Endodermal cell (in vitro differentiated cells): ENCODE results near the gene OXCT2. TPM values are rescaled to one million over a fixed set of nuclear protein-coding genes. Genes with fewer than 3 reads are reported as not detected.

ENCODE experiments used
- DNase-seq: peaks from one replicate; pipeline ENCODE4 v3.0.0-alpha.2; 2017
- H3K27ac ChIP-seq: 2 replicates; pipeline ENCODE4 v1.5.1; 2013; ENCODE audit warnings: mild to moderate bottlenecking, low read depth, low read length, moderate library complexity
- H3K27me3 ChIP-seq: 2 replicates; pipeline ENCODE4 v1.6.1; 2013; ENCODE audit warnings: mild to moderate bottlenecking, low read length, moderate library complexity; ENCODE audit not compliant: insufficient read depth, control insufficient read depth, poor library complexity, severe bottlenecking
- H3K36me3 ChIP-seq: 2 replicates; pipeline ENCODE4 v1.7.0; 2013; ENCODE audit warnings: mild to moderate bottlenecking, low read length, moderate library complexity; ENCODE audit not compliant: control insufficient read depth, insufficient read depth
- H3K4me1 ChIP-seq: one replicate; pipeline ENCODE4 v1.7.0; 2013; ENCODE audit warnings: low read length; ENCODE audit not compliant: control insufficient read depth, insufficient read depth
- H3K4me3 ChIP-seq: 2 replicates; pipeline ENCODE4 v1.5.1; 2013; ENCODE audit warnings: mild to moderate bottlenecking, low read length, moderate library complexity
- H3K9ac ChIP-seq: 2 replicates; pipeline ENCODE4 v1.6.1; 2013; ENCODE audit warnings: mild to moderate bottlenecking, low read length, moderate library complexity; ENCODE audit not compliant: poor library complexity, severe bottlenecking; ENCODE audit errors: extremely low read depth
- H3K9me3 ChIP-seq: 2 replicates; pipeline ENCODE4 v1.6.1; 2013; ENCODE audit warnings: mild to moderate bottlenecking, low read length, moderate library complexity; ENCODE audit not compliant: control insufficient read depth
- H3K27ac Mint-ChIP-seq: 2 replicates; pipeline ENCODE4 v1.8.0; 2020; ENCODE audit warnings: mixed read lengths
- H3K27me3 Mint-ChIP-seq: 2 replicates; pipeline ENCODE4 v1.8.0; 2021; ENCODE audit warnings: mild to moderate bottlenecking, mixed read lengths; ENCODE audit not compliant: insufficient read depth
- H3K36me3 Mint-ChIP-seq: 2 replicates; pipeline ENCODE4 v1.8.0; 2020; ENCODE audit warnings: low read depth, mixed read lengths
- H3K4me1 Mint-ChIP-seq: 2 replicates; pipeline ENCODE4 v1.8.0; 2020; ENCODE audit warnings: mixed read lengths
- H3K4me3 Mint-ChIP-seq: 2 replicates; pipeline ENCODE4 v1.8.0; 2020; ENCODE audit warnings: mild to moderate bottlenecking, moderate library complexity, mixed read lengths
- H3K9me3 Mint-ChIP-seq: 2 replicates; pipeline ENCODE4 v1.8.0; 2020; ENCODE audit warnings: mild to moderate bottlenecking, mixed read lengths
- CTCF ChIP-seq: fragments of 200-600 bp; sonication (generic); conservative IDR thresholded peaks from 2 replicates; pipeline ENCODE4 v1.5.0; 2021; ENCODE audit warnings: antibody characterized with exemption, mild to moderate bottlenecking
- WGBS, 2 experiments: methylation state at CpG; one replicate each; pipeline versions ENCODE4 v1.1.5 to v1.1.7; 2013; ENCODE audit warnings: missing lambda C conversion rate in 2 of 2, mixed read lengths in 1 of 2; ENCODE audit not compliant: insufficient coverage in 1 of 2, insufficient read length in 1 of 2; 5-methylcytosine and 5-hydroxymethylcytosine counted together
- total RNA-seq, 2 donors: library from RNA; stranded (reverse); fragmentation: NEBNext Ultra II Directional in 1 of 2; extraction: Animal tissue kit (Norgen Biotek cat#: 25700) in 1 of 2; gene quantifications; 2 replicates in 1 of 2; 3 replicates in 1 of 2; pipeline ENCODE4 v1.2.1, GENCODE V29; 2021

OXCT2 gene
- total RNA-seq, 2 donors from 2014 or later: 1.8 TPM

- Histone ChIP-seq H3K9me3 (peaks cover 4% of the 10 kb centered on the region), H3K27ac (no peak overlapping the region), H3K9ac (no peak overlapping the region), H3K27me3 (no peaks in the 10 kb centered on the region), H3K4me3 (no peak overlapping the region), H3K36me3 (no peaks in the 10 kb centered on the region), H3K4me1 (no peaks in the 10 kb centered on the region)
- H3K9me3 Mint-ChIP-seq: peaks cover 20% of the 10 kb centered on the region
- DNase-seq: no peak
- no peak for TF ChIP-seq CTCF
- no peaks in the 10 kb centered on the region for H3K36me3 Mint-ChIP-seq
- no peak overlapping the region for H3K27ac Mint-ChIP-seq
- peaks cover 21% of the 10 kb centered on the region for H3K27me3 Mint-ChIP-seq
- H3K4me1 Mint-ChIP-seq: no peaks in the 10 kb centered on the region
- WGBS, 2 experiments: 86 to 100% methylated on average over 2 to 5 of the region's 8 CpGs
- H3K4me3 Mint-ChIP-seq: no peak overlapping the region
Observed at GRCh38 chr1:39808784-39809517, 37.8 kb upstream of the OXCT2 start.

- Mint-ChIP-seq H3K27me3 (peaks cover 23% of the 10 kb centered on the region), H3K4me1 (no peaks in the 10 kb centered on the region), H3K36me3 (no peaks in the 10 kb centered on the region), H3K4me3 (no peak overlapping the region), H3K27ac (no peak overlapping the region), H3K9me3 (peaks cover 20% of the 10 kb centered on the region)
- no peaks in the 10 kb centered on the region for H3K4me1 ChIP-seq
- H3K9me3 ChIP-seq: peaks cover 4% of the 10 kb centered on the region
- WGBS, 2 experiments: 95 to 100% methylated on average over 1 to 2 of the region's 2 CpGs
- H3K9ac ChIP-seq: no peak overlapping the region
- no peak for DNase-seq
- TF ChIP-seq CTCF: no peak
- H3K4me3 ChIP-seq: no peak overlapping the region
- no peaks in the 10 kb centered on the region for H3K27me3 ChIP-seq
- H3K27ac ChIP-seq: no peak overlapping the region
- no peaks in the 10 kb centered on the region for H3K36me3 ChIP-seq
Observed at GRCh38 chr1:39805385-39805784, 34.2 kb upstream of the OXCT2 start.

GRCh38 chr1:39802496-39803260 lies 31.5 kb upstream of the OXCT2 start:
- no peaks in the 10 kb centered on the region for H3K4me1 Mint-ChIP-seq
- WGBS, 2 experiments: 93 to 96% methylated on average over 12 to 14 of the region's 14 CpGs
- no peak for TF ChIP-seq CTCF
- no peaks in the 10 kb centered on the region for H3K36me3 Mint-ChIP-seq
- Histone ChIP-seq H3K4me3 (no peak overlapping the region), H3K9me3 (peaks cover 4% of the 10 kb centered on the region), H3K36me3 (no peaks in the 10 kb centered on the region), H3K27ac (no peak overlapping the region), H3K4me1 (no peaks in the 10 kb centered on the region), H3K9ac (no peak overlapping the region), H3K27me3 (no peaks in the 10 kb centered on the region)
- no peak overlapping the region for H3K27ac Mint-ChIP-seq
- H3K27me3 Mint-ChIP-seq: peaks cover 37% of the 10 kb centered on the region
- no peak overlapping the region for H3K4me3 Mint-ChIP-seq
- no peak for DNase-seq
- peaks cover 15% of the 10 kb centered on the region for H3K9me3 Mint-ChIP-seq
